CD4-positive, alpha-beta T cell treated with Interleukin-2 at 100 ng/mL for 4 hours (primary cell): ENCODE measurements around the gene MRC2.

Experiments used
- DNase-seq: peaks from one replicate; pipeline ENCODE4 v3.0.0-alpha.2; 2020; ENCODE audit warnings: low spot score

MRC2 gene

GRCh38 chr17:62720126-62720850 is 92.8 kb downstream of the MRC2 start:
- peak; percentile 15 for DNase-seq

- no peak for DNase-seq
Measured at GRCh38 chr17:62722625-62723024, 95.2 kb downstream of the MRC2 start.

GRCh38 chr17:62723842-62724241 is 96.4 kb downstream of the MRC2 start:
- DNase-seq, result no peak

- peak; percentile 76 for DNase-seq
Measured at GRCh38 chr17:62724398-62725146, 97.1 kb downstream of the MRC2 start.

- no peak for DNase-seq
Measured at GRCh38 chr17:62725791-62726249, 98.3 kb downstream of the MRC2 start.

- DNase-seq, result no peak
Measured at GRCh38 chr17:62727916-62728672, 100.6 kb downstream of the MRC2 start.

GRCh38 chr17:62732125-62732524 is 104.7 kb downstream of the MRC2 start:
- DNase-seq, result no peak

- DNase-seq, result no peak
Measured at GRCh38 chr17:62735044-62735651, 107.7 kb downstream of the MRC2 start.

GRCh38 chr17:62737513-62737912 is 110.0 kb downstream of the MRC2 start:
- no peak for DNase-seq

- no peak for DNase-seq
Measured at GRCh38 chr17:62738281-62738680, 110.8 kb downstream of the MRC2 start.

- DNase-seq, result no peak
Measured at GRCh38 chr17:62739645-62740388, 112.3 kb downstream of the MRC2 start.

GRCh38 chr17:62741290-62741689 is 113.8 kb downstream of the MRC2 start:
- DNase-seq, result no peak
